ENCODE measurements around the gene FAM237B.

The FAM237B gene

GRCh38 chr7:90290244-90291113, 30.6 kb downstream of the FAM237B start:
- DNase-seq: no peak

DNA sequence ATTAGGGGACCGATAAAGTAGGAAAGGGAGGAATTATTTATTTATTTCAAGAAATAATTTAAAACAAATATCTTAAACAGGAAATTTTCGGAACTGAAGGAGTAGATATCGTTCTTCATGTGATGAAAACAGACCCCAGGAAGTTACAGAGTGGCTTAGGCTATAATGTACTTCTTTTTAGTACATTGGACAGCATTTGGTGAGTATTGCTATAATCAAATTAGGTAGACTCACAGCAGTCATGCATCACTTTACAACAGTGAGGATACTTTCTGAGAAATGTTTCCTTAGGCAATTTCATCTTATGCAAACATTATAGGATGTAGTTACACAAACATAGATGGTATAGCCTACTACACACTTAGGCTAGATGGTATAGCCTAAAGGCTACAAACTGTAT, 33.0 kb downstream of the FAM237B start:
- no peak for DNase-seq

DNA sequence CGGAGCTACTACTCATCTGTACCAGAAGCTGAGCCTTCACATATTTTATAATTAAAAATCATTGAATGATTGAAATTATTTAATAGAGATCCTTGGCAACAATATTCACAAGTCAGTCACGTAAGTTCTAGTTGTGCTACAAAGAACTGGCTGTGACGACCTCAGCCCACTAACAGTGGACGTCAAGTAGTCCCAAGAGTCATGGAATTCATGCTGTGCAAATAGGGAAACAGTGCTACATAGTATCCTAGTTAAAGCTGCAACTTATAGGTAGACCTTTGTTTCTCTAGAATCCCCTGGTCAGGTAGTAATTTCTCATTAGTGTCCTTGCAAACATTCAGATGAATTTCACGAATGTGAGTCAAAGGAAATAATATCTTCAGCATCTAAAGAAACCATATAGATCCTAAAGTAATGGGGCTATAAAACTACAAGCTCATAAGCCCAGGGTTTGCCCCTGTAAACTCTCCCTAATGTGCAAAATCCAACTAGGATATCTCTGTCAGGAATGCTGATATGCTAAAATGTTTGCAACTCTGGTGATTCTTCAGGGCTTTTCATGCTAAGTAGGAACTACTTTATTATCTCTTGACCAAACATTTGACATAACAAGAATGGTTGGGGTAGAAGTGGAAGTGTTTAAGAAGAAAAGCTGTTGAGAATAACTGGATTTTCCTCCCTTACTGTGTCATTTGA, 44.9 kb downstream of the FAM237B start:
- no peak for DNase-seq

GRCh38 chr7:90274161-90274560, 46.9 kb downstream of the FAM237B start:
- no peak for DNase-seq

DNA sequence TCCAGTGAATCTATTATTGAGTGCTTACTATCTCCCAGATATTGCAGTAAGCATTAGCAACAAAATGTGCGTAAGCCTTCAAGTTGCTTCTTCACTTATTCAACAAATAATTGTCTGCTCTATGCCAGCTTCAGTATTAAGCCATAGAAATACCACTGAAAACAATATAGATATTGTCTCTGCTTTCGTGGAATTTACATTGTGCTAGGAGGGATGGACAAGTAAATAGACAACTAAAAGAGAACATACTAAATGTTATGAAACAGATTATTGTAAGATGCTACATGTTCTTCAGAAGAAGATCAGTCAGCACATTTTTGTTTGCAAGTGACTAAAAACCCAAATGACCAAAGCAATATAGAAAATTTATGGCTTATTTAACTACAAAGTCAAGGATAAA, 48.9 kb downstream of the FAM237B start:
- DNase-seq: no peak

DNA sequence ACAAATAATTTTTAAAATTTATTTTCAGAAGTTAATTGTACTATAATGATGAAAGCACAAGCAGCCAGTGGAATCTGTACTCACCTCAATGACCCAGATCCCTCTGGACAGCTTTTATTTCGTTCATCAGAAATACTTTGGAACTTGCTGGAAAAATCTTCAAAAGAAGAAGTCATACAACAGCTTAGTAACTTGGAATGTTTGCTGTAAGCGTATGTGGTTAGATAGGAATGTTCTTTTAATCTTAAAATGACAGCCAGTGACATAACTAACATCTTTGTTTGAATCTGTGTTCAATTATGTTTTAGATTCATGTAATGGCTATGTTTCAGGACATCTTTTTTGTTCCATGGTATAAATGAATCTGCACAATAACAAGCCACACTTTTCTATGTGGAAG, 49.4 kb downstream of the FAM237B start:
- no peak for DNase-seq

- DNase-seq: no peak
Observed at GRCh38 chr7:90270431-90271178, 50.5 kb downstream of the FAM237B start.

- DNase-seq: no peak
Observed at GRCh38 chr7:90269163-90269562, 51.9 kb downstream of the FAM237B start.

DNA sequence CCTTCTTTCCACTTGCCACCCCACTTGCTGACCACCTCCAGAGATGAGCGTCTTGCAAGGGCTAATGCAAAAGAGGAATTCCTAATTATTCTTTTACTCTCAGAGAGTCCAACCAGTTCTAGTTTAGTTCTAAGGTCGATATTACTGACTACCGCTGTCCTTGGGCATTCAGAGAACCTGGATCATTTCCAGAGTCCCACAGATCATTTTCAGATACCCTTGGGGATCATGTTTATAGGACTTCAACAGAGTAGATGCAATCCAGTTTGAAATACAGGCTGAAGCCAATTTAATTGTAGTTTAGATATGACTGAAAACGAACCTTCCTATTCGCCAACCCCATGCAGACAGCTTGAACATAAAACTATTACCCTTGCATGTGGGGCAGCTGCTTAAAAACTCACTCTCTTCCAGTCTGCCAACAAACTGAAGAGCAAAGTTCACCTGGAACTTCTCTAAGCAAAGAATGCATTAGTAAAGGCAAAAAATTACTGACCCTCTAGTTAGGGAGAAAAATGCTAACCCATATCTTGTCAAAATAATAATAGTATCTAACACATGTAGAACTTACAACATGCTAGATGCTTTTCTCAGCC, 53.7 kb downstream of the FAM237B start:
- no peak for DNase-seq

- DNase-seq: no peak
Observed at GRCh38 chr7:90266808-90267207, 54.3 kb downstream of the FAM237B start.

Measured in CD4-positive, alpha-beta T cell treated with Interleukin-15 for 1 hour (primary cell).